Measurements from ENCODE around the gene SYNJ2BP.
"Not testable (repeated sequence)": the region's sequence is repeated elsewhere in the genome, so short reads cannot be mapped to it uniquely, and the experiment has no call there.

SYNJ2BP gene

GRCh38 chr14:70416725-70417349 lies at the start of gene SYNJ2BP:
Gene SYNJ2BP, minus strand, starts transcription at chr14:70417090. Its CDS starts 127 bp downstream, at chr14:70416963.
- DNase-seq, result peak; percentile 80

- no peak for DNase-seq
Measured at GRCh38 chr14:70454731-70455130, 37.8 kb upstream of the SYNJ2BP start.

- DNase-seq, result no peak
Measured at GRCh38 chr14:70451874-70452273, 35.0 kb upstream of the SYNJ2BP start, which contains the start of gene ADAM21. Gene ADAM21, plus strand, starts transcription at chr14:70452174. Its CDS starts 5,326 bp downstream, at chr14:70457500.

- no peak for DNase-seq
Measured at GRCh38 chr14:70448633-70449340, 31.9 kb upstream of the SYNJ2BP start.

- no peak for DNase-seq
Measured at GRCh38 chr14:70442750-70443149, 25.9 kb upstream of the SYNJ2BP start.

GRCh38 chr14:70441641-70442040 lies 24.8 kb upstream of the SYNJ2BP start:
- no peak for DNase-seq

- no peak for DNase-seq
Measured at GRCh38 chr14:70436867-70437266, 20.0 kb upstream of the SYNJ2BP start.

GRCh38 chr14:70426555-70426954 lies 9.7 kb upstream of the SYNJ2BP start:
- DNase-seq, result not testable (repeated sequence)

GRCh38 chr14:70425354-70425753 lies 8.5 kb upstream of the SYNJ2BP start:
- peak; percentile 6 for DNase-seq

GRCh38 chr14:70422538-70422937 lies 5.6 kb upstream of the SYNJ2BP start:
- DNase-seq, result no peak

GRCh38 chr14:70419270-70419931 lies 2.5 kb upstream of the SYNJ2BP start:
- DNase-seq, result not testable (repeated sequence)

- DNase-seq, result peak; percentile 15
Measured at GRCh38 chr14:70416338-70416724, 559 bp downstream of the SYNJ2BP start.

- no peak for DNase-seq
Measured at GRCh38 chr14:70415788-70416187, 1.1 kb downstream of the SYNJ2BP start.

- no peak for DNase-seq
Measured at GRCh38 chr14:70407621-70408020, 9.3 kb downstream of the SYNJ2BP start.

- not testable (repeated sequence) for DNase-seq
Measured at GRCh38 chr14:70406216-70406615, 10.7 kb downstream of the SYNJ2BP start.

GRCh38 chr14:70403335-70403734 lies 13.6 kb downstream of the SYNJ2BP start:
- not testable (repeated sequence) for DNase-seq

GRCh38 chr14:70401643-70402042 lies 15.2 kb downstream of the SYNJ2BP start:
- no peak for DNase-seq

GRCh38 chr14:70398706-70399431 lies 18.0 kb downstream of the SYNJ2BP start:
- no peak for DNase-seq

- DNase-seq, result no peak
Measured at GRCh38 chr14:70398280-70398679, 18.6 kb downstream of the SYNJ2BP start.

- no peak for DNase-seq
Measured at GRCh38 chr14:70397746-70398145, 19.1 kb downstream of the SYNJ2BP start.

- no peak for DNase-seq
Measured at GRCh38 chr14:70394674-70395306, 22.1 kb downstream of the SYNJ2BP start.

GRCh38 chr14:70392676-70393075 lies 24.2 kb downstream of the SYNJ2BP start:
- no peak for DNase-seq
